ENCODE results near the gene ARHGDIG.

DNA sequence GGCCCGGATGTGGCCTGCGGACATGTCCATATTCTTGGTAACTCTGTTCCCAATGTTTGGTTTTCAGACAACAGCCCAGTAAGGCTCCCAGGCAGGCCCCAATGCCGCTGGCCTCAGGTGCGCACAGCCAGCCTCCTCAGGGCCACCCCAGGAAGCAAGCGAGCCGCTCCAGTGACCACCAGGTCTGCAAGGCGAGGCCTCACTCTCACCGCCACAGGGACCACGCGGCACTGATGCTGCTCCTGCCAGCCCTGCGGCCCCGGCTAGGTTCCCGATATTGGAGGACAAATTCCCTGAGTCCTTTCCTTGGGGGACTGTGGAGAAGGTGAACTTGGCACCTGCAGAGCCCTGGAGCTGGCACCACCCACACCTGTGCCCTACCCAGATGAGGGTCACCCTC, 21.6 kb downstream of the ARHGDIG start:
- TF ChIP-seq GATA1 (IDR thresholded peaks at IDR 0.05; ENCODE audit: low read depth, low read length) (no peak), POLR2A (IDR thresholded peaks at IDR 0.05; ENCODE audit: low read length) (no peak)
